PFSK-1 (cell line): Measurements from ENCODE around the gene CBFB.

Source experiments
- FOXP2 ChIP-seq: optimal IDR thresholded peaks from 2 replicates; pipeline ENCODE3; 2011; ENCODE audit warnings: borderline replicate concordance, control low read depth, inconsistent platforms; ENCODE audit not compliant: insufficient read depth; ENCODE audit errors: extremely low read length, extremely low read depth
- POLR2AphosphoS5 ChIP-seq: IDR thresholded peaks from 2 replicates; pipeline ENCODE4 v1.6.1; 2012; ENCODE audit warnings: low read depth, mild to moderate bottlenecking, control low read depth, low read length, moderate library complexity
- REST ChIP-seq, 2 experiments: IDR thresholded peaks; 2 replicates each; pipeline versions ENCODE4 v1.6.1 to v1.8.0; 2011 to 2012; ENCODE audit warnings: low read depth in 2 of 2, low read length in 2 of 2, control low read depth in 1 of 2, inconsistent platforms in 1 of 2, mild to moderate bottlenecking in 1 of 2, moderate library complexity in 1 of 2; ENCODE audit not compliant: insufficient read depth in 1 of 2
- SIN3A ChIP-seq: IDR thresholded peaks from 2 replicates; pipeline ENCODE4 v1.6.1; 2012; ENCODE audit warnings: mild to moderate bottlenecking, low read length, moderate library complexity, borderline replicate concordance; ENCODE audit not compliant: insufficient read depth
- TAF1 ChIP-seq: IDR thresholded peaks from 2 replicates; pipeline ENCODE4 v1.6.1; 2012; ENCODE audit warnings: low read length, control low read depth, borderline replicate concordance; ENCODE audit not compliant: insufficient read depth

Gene CBFB

GRCh38 chr16:67036323-67036741 lies 7.4 kb downstream of the CBFB start:
- TF ChIP-seq SIN3A: no peak
- TF ChIP-seq POLR2AphosphoS5: no peak
- TF ChIP-seq REST (IDR thresholded peaks at IDR 0.05; ENCODE audit: insufficient read depth in 1 of 2, low read depth in 2 of 2, low read length in 2 of 2): no peak
- no peak for TF ChIP-seq TAF1
- TF ChIP-seq FOXP2: no peak

- TF ChIP-seq SIN3A: no peak
- no peak for TF ChIP-seq FOXP2
Measured at GRCh38 chr16:67039260-67040020, 10.5 kb downstream of the CBFB start.

GRCh38 chr16:67040166-67040565 lies 11.2 kb downstream of the CBFB start:
- TF ChIP-seq REST (IDR thresholded peaks at IDR 0.05; ENCODE audit: insufficient read depth in 1 of 2, low read depth in 2 of 2, low read length in 2 of 2) (no peak), SIN3A (no peak), FOXP2 (no peak), POLR2AphosphoS5 (no peak), TAF1 (no peak)

- TF ChIP-seq TAF1 (no peak), REST (IDR thresholded peaks at IDR 0.05; ENCODE audit: insufficient read depth in 1 of 2, low read depth in 2 of 2, low read length in 2 of 2) (no peak), POLR2AphosphoS5 (no peak), FOXP2 (no peak), SIN3A (no peak)
Measured at GRCh38 chr16:67040906-67041305, 12.0 kb downstream of the CBFB start.

GRCh38 chr16:67043420-67043819 lies 14.5 kb downstream of the CBFB start:
- TF ChIP-seq POLR2AphosphoS5: no peak
- no peak for TF ChIP-seq TAF1
- no peak for TF ChIP-seq REST (IDR thresholded peaks at IDR 0.05; ENCODE audit: insufficient read depth in 1 of 2, low read depth in 2 of 2, low read length in 2 of 2)
- TF ChIP-seq SIN3A: no peak
- no peak for TF ChIP-seq FOXP2
